HG03469 (cell line): ENCODE measurements around the gene RPA1.
"Not testable (repeated sequence)": the region's sequence is repeated elsewhere in the genome, so short reads cannot be mapped to it uniquely, and the experiment has no call there.

Source experiments
- ATAC-seq: cut with Tn5 transposase; IDR thresholded peaks from one replicate; pipeline ENCODE4 v1.9.1; 2021; ENCODE audit warnings: mild to moderate bottlenecking, moderate library complexity, moderate number of reproducible peaks; ENCODE audit not compliant: unreplicated experiment

RPA1 gene

DNA sequence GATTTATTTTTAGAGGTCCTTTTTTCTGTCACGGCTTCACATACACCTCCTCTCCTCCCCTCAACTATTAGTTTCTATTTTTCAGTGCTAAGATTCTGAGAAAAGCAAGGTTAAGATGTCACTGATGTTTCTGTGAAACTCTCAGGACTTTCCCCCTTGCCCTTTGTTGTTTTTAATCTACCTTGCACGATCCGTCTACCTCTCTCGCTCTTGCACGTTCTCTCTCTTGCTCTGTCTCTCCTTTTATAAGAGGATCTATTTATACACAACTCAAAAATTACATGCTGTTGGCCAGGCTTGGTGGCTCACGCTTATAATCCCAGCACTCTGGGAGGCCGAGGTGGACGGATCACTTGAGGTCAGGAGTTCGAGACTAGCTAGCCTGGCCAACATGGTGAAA lies 43.6 kb downstream of the RPA1 start:
- ATAC-seq = no peak

DNA sequence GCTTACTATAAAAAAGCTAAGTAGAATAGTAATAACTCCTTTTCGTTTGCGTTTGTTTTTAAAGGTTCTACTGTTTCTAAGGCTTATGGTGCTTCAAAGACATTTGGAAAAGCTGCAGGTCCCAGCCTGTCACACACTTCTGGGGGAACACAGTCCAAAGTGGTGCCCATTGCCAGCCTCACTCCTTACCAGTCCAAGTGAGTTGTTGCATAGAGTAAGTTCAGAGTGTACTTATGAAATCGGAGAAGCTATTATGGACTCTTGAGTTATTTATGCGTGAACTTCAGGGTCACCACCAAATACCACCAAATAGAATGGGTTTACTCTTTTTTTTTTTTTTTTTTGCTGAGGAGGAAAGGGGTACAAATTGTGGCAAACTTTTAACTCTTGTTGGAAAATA lies 45.8 kb downstream of the RPA1 start:
- ATAC-seq = no peak

DNA sequence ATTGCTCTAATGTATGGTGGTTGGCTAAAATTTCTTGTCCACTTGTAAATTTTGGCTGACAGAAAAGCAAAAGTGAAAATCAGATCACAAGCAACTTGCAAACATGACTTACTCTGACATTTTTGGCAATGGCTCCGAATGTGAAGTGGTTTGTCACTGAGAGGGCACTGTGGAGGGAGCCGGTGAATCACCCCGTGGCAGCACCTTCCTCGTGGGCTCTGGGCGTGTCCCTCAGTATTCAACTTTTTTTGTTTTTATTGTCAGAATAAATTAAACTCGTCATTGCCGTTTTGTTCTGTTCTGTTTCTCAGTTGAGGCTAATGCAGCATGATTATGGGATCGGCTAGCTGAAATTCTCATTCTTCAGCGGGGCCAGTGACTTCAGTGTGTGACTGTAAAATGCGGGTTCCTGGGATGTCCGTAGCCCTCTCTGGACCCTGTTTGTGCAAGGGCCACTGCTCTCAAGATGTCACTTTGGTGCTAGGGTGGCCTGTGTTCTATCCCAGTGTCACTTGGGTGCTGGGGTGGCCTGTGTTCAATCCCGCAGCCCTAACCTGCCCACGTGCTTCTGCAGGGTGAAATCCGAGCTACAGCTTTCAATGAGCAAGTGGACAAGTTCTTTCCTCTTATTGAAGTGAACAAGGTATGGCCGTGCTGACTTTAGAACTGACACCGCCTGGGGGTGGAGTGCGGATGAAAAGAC lies 48.8 kb downstream of the RPA1 start:
- ATAC-seq = no peak

DNA sequence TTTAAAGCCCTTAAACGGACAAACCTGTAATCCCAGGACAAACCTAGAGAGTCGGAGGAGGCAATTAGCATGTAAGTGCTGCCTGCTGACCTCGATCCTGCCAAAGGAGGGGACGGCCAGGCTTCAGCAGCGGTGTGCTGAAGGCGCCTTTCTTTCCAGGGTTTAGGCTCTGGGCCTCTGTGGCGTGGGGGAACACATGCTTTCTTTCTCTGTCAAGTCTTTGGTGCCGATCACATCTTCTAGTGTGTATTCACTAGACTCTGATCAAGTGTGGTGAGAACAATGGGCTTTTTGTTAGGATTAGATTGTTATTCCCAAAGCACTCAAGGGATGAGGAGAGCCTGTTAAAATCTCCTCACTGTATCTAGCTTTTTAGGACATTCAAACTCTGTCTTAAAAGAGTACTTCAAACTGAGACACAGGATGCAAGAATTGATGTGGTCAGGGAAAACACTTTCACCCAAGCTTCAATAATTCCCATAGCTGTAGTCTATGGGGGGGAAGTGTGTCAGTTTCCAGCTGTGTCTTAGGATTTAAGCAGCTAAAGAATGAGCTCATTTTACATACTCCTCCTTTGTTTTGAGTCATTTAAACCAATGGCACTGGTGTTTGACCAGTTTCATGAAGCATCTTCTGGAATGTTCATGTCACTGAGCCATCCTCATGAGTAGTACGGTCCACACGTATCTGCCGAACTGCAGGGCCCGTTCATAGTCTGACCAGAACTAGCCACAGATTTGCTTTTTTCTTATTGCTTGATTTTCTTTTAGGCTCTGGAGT lies 51.2 kb downstream of the RPA1 start:
- no peak for ATAC-seq

DNA sequence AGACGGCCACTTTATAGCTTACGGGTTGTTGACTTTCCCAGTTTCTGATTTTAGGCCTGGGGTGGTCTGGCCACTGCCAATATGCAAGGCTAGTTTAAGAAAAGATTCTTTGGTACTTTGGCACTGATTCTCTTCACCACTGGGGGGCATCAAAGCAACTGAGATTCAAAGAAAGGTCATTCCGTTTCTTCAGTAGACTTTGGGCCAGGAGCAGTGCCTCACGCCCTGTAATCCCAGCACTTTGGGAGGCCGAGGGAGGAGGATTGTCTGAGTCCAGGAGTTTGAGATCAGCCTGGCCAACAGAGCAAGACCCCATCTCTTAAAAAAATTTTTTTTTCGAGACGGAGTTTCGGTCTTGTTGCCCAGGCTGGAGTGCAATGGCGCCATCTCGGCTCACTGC lies 53.0 kb downstream of the RPA1 start:
- no peak for ATAC-seq

DNA sequence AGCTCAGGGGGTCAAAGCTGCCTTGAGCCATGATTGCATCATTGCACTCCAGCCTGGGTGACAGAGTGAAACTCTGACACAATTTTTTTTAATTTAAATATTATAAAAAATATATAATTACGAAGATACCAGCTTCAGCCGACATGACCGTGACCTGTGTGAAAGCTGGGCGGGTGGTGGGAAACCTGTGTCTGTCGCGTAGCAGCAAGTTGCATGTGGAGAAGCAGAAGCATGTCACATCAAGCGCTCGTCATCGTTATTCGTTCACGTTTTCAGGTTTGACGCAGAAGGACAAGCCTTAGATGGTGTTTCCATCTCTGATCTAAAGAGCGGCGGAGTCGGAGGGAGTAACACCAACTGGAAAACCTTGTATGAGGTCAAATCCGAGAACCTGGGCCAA lies 53.7 kb downstream of the RPA1 start:
- ATAC-seq = no peak

DNA sequence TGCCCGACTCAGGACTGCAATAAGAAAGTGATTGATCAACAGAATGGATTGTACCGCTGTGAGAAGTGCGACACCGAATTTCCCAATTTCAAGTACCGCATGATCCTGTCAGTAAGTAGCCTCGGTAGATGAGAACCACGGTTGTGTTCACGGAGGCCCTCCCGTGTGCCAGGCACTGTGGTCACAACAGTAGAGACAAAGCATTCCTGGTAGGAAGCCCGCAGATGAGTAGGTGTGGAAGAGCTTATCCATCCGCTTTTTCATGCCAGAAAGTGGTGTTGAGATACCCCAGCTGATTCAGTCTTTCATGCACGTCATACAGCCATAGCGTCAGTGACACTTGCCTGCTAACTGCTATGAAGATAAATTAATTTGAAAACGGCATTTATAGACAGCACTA lies 58.9 kb downstream of the RPA1 start:
- no peak for ATAC-seq

DNA sequence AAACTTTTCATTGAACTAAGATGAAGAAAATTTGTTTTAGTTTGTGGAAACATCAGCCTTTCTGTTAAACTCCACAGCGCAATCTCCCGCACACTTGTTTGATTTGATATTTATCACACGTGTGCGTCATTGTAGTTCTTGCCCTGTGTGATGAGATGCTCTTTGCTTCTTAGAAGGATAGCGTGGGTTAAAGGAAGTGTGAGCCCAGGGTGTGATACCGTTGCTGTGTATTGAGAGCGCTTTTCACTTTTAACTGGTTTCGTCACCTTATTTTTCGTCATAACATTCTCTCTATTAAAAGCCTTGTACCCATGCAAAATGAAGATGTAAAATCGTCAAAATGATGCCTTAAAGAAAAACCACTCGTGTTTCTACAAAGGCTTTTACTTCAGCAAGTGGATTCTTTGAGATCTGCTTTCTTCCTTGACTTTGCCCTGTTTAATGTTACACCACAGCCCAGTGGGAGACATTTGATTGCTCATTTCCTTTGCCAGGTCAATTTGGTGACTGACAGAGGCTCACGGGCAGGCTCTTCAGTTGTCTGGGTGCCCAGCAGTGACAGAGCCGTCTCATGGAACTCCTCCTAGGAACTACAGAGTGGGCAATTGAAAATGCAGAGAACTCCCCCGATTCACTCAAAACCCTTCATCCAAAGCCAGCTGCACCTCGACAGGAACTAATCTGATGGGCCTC lies 61.1 kb downstream of the RPA1 start:
- no peak for ATAC-seq

DNA sequence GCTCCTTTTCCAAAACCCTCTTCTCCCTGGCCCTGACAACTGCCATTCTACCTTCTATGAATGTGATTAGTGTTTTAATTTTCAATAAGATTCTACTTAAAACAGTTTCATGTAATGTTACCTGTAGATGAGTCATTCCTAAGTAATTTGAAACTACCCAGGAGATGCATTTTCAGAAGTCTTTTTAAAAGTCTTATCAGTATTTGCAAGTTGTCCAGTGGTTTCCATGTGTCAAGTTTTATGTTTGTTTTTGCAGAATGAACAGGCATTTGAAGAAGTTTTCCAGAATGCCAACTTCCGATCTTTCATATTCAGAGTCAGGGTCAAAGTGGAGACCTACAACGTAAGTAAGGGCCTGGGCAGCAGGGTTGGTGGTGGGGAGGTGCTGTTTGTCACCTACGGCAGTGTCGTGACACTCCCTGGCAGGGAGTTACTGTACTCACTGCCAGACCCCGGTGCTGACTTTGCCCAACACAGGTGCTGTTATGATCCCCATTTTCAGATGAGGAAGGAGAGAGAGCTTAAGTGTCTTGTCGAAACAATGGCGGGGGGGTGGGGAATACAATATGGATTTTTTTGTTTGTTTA lies 65.0 kb downstream of the RPA1 start:
- ATAC-seq = no peak

DNA sequence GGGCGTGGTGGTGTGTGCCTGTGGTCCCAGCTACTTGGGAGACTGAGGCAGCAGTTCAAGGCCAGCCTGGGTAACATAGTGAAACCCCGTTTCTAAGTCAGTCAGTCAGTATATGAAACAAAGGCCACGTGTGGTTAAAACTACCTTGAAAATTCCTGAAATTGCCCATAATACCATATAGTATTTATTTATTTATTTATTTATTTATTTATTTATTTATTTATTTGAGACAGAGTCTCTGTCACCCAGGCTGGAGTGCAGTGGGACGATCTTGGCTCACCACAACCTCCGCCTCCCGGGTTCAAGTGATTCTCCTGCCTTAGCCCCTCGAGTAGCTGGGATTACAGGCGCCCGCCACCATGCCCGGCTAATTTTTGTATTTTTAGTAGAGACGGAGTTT lies 65.7 kb downstream of the RPA1 start:
- ATAC-seq = not testable (repeated sequence)

DNA sequence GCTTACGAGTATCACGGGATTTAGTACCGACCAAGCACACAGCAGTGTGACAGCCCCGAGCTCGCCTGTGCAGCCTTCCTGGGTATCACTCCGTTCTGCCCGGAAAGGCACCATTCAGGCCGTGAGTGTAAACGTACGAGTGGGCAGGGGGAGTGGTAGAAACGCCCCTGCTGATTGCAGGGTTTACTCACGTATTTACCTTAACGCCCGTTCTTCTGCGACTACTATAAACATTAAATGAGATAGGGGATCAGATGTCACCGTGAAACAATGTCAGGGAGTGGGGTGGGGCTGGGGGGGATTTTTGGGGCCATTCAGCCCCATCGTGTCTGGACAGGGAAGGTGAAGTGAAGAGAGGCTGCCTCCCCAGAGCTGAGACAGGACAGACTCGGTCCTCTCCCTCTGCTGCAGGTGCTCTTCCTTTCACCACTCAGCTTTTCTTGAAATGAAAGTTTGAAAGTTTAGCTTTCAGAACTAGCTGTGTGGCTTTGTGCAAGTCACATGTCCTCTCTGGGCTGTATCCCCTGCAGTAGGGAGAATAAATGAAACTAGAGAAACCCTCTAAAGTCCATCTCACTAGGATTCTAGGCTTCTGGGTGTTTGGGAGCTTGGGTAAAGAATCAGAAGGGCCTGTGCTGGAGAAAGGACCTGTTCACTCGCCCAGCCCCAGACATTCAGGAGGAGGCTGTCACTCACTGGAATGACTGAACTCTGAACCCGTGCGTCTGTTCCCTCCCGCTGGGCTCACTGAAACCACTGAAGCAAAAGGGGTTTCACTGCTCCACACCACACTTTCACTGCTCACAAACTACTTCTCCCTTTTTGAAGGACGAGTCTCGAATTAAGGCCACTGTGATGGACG lies 66.7 kb downstream of the RPA1 start:
- no peak for ATAC-seq

DNA sequence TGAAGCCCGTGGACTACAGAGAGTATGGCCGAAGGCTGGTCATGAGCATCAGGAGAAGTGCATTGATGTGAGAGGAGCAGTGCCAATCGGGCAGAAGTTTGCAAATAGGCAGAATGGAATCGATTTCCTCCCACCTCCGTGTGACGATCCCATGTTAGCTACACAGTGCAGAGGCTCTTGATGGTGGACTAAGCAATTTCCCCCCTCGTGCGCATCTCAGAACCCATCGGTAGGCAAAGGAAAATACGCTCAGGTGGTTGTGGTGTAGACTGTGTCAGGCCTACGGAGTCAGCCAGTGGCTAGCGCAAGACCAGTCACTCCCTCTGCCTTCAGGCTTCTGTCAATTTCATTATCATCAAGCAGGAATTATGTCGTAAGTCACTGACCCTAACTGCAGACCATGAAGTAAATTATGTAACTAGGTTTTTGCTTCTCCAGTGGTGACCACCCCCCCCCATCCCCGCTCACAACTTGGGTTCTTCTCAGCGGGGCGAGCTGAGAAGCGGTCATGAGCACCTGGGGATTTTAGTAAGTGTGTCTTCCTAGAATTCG lies 67.4 kb downstream of the RPA1 start:
- no peak for ATAC-seq

DNA sequence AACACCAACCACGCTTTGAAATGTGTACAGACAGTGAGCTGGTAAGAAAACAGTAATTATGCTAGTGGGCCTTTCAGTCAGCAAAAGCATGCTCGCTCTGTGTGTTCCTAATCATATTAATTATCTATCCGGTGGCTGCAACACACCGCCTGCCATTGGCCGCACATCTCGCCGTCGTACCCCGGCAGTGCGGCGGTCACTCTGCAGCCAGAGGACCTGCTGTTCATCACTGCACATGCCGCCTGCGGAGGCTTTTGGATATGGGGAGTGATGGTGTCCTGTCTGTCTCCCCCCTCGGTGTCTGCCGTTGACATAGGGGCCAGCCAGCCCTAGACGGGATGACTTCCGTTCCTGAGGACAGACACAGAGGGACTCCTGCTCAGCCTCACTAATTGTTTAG lies 68.5 kb downstream of the RPA1 start:
- ATAC-seq = no peak

DNA sequence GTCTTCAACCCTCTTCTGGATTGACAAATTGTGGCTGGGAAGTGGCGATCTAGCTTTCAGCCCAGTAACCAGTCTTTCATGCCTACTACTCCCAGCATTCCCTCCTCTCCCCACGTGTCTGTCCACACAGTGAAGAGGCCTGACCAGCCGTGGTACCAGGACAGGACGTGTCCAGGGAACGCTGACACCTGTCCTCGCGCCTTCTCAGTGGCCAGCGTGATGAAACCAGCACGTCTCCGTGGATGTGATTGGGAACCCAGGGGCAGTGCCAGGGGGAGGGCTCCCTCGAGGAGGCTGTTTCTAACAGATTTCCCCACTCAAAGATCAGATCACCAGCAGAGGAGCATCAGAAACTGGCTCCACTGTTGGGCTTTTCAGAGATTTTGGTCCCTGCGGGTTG lies 69.1 kb downstream of the RPA1 start:
- ATAC-seq = no peak

DNA sequence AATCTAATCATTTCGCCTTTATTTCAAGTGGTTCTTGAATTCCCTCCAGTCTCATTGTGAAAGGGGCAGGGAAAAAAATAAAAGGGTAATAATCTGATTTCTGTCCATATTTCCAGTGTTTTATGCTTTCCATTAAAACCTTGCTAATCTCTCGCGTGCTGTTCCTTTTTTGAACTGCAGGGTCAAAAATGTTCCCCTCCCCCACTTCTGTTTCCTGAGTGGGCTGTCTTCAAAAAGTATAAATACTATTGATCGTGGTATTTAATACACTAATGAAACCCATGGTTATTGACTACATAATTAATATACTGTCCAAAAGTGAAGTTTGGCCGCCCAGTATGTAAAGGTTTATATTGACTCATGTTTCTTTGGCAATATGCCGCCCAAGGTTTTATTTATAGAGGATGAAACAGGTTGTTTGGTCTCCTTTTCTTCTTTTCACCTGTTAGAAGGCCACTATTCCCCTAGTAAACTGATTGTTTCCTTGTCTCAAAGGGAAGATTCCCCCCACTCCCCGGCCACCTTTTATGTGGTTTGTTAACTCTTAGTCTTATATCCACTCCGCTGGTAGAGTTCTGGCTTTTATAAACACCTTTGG lies 69.7 kb downstream of the RPA1 start:
- ATAC-seq = no peak

DNA sequence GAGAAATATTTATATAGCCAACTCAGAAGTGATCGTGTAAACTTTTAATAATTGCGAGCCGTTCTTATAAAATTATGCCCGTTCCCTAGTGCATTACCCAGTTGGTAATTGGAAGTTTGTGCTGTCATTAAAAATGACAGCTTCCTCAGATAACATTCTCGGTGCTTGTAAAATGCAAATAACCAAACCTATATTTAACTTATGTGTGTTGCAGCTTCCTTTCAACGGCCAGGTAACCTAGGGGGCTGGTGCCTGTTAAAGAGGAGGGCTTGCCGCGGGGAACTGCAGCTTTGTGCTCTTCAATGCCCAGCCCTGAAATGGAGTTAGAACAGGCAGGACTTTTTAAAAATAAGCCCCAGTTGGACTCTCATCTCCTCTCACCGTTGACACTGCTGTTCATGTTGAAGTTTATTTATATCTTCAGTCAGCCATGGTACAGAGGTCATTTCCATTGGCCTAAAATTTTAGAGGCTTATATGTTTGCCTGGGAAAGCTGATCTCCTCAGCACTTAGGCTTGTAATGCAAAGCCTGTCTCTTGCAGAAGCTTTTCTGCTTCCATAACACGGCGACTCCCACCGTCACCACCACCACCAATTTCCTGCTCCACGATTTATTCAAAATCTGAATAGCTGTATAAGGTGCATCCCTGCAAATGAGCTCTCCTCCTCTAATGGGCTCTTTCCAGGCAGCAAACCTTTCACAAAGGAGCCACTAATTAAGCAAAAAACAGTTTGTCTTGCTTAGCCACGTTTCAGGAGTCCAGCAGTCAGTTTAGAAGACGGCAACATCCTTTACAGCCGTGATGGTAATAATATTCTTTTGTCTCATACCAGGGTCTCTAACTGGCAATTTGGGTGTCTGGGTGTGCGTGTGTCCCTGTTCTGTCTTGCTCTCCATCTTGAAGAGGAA lies 74.7 kb downstream of the RPA1 start:
- ATAC-seq = no peak

DNA sequence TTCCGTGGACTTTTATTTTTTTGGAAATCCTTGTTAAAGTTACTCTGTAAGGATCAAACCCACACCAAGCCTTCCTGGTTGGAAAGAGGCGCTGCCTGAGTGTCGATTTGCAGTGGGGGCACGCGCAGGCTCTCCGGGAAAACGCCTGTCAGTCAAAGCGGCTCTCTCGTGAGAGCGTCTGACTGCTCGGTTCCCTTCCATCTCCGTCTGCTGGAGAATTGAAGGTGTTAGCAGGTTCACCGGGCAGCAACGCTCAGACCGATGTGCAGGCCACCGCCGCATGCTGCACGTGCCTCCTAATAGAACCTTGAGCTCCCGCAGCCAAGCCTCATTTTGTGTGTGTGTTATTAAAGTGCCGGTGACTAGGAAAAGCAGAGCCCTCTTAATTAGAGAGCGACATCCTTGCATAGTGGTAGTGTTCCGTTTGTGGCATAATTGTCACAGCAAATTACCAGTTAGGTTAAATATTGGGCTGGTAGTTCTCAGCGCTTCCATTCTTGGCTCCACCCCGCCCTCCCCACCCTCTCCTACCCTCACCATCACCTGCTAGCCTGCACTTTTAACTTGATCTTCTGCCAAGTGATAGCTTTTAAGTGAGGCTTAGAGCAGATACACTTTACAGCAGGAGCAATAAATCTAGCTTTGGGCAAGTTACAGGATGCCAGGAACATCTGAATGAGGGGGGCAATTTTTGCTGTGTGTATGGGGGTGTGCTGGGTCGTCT lies 75.5 kb downstream of the RPA1 start:
- no peak for ATAC-seq

DNA sequence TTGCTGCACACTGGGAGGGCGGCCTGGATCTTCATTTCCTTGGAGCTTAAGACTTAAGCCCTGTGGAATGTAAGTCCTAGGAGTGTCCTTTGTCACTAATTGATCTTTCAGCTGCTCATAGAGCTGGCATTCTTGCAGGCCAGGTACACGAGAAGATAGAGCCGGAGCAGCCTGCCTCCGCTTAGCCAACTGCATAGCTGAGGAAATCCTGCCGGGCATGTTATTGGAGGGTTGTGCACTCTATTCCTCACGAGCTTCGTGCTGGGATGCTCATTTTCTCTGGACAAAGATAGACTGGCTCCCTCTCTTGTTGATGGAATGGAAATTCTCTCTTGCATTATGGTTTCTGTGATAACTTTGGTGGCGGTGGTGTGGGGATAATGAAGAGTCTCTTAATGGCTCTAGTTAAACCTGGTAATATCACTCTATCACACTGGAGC lies 76.9 kb downstream of the RPA1 start:
- no peak for ATAC-seq
